ENCODE results near the gene RBFA. TPM values are rescaled to one million over a fixed set of nuclear protein-coding genes. Genes with fewer than 3 reads are reported as not detected.
"Not testable (repeated sequence)": the region's sequence is repeated elsewhere in the genome, so short reads cannot be mapped to it uniquely, and the experiment has no call there.

Gene RBFA, protein sequence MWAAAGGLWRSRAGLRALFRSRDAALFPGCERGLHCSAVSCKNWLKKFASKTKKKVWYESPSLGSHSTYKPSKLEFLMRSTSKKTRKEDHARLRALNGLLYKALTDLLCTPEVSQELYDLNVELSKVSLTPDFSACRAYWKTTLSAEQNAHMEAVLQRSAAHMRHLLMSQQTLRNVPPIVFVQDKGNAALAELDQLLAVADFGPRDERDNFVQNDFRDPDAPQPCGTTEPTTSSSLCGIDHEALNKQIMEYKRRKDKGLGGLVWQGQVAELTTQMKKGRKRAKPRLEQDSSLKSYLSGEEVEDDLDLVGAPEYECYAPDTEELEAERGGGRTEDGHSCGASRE
- 31.2 TPM for polyA plus RNA-seq (2013, experiment 1 of 2; ENCODE audit: insufficient read length)
- 26.6 TPM for polyA plus RNA-seq (2013, experiment 2 of 2; ENCODE audit: insufficient read length)

- peak; percentile 96 for DNase-seq
Observed at GRCh38 chr18:80034068-80034851, at the start of gene RBFA. TSS of gene RBFA (plus strand) at chr18:80034434. CDS start at chr18:80034496, 62 bp downstream.

DNA sequence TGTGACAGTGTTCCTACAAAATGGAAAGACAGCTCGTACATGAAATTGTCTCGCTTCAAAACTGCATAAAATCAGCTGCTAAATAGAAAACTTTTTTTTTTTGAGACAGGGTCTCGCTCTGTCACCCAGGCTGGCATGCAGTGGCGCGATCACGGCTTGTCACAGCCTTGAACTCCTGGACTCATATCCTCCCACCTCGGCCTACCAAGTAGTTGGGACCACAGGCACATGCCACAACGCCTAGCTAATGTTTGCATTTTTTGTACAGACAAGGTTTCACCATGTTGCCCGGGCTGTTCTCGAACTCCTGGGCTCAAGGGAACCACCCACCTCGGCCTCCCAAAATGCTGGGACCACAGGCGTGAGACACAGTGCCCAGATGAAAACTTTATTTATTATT, 49.1 kb upstream of the RBFA start:
- DNase-seq = no peak

DNA sequence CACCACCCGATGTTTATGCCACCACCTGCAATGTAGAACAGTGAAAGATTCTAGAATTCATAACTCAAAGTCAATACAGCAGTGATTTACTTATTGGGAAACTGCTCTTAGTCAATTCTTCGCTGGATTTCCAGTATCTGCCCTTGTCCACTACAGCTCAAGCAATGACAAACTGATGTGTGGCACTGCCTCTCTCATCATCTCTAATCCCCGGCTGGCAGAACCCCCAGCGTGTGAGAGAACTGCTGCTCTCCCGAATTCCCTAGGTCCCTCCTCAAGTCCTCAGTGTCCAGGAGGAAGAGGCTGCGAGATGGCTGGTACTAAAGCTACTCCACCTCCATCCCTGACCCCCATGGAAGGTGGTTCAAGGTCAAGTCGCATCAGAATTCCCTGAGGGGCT, 47.5 kb upstream of the RBFA start:
- DNase-seq = no peak

GRCh38 chr18:79987566-79987965, 46.7 kb upstream of the RBFA start:
- DNase-seq = peak; percentile 11

DNA sequence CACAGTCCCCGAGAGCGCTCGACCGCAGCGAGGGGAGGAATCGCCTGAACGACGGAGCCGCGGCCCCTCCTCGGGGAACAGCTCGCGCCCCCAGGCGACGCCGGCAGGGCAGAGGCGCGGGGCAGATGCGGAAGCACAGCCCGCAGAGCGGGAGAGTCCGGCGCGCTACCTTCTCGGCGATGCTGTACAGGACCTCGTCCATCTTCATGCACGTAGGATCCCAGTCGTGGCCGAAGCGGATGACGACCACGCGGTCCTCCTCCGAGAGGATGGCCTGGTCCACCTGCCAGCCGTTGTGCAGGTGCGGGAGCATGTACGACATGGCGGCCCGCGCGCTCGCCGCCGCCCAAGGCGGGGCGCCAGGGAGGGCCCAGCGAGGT, 46.2 kb upstream of the RBFA start:
- peak; percentile 47 for DNase-seq

GRCh38 chr18:79988451-79989194, 45.6 kb upstream of the RBFA start, which contains the start of gene TXNL4A:
TSS of gene TXNL4A (minus strand) at chr18:79988563. CDS start at chr18:79988392, 171 bp downstream.
- DNase-seq = peak; percentile 87

GRCh38 chr18:79989195-79989497, 45.1 kb upstream of the RBFA start:
- no peak for DNase-seq

- DNase-seq = no peak
Observed at GRCh38 chr18:79991494-79991893, 42.7 kb upstream of the RBFA start.

GRCh38 chr18:79999701-80000100, 34.5 kb upstream of the RBFA start:
- not testable (repeated sequence) for DNase-seq

DNA sequence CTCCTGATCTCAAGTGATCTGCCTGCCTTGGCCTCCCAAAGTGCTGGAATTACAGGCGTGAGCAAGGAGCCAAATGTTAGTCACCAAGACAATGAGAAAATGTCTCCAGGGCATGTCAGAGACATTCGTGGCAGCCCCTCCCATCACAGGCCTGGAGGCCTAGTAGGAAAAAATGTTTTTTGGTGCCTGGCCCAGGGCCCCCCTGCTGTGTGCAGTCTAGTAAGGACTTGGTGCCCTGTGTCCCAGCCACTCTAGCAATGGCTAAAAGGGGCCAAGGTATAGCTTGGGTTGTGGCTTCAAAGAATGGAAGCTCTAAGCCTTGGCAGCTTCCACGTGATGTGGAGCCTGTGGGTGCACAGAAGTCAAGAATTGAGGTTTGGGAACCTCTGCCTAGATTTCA, 33.4 kb upstream of the RBFA start:
- DNase-seq = no peak

- no peak for DNase-seq
Observed at GRCh38 chr18:80002468-80002867, 31.8 kb upstream of the RBFA start.

DNA sequence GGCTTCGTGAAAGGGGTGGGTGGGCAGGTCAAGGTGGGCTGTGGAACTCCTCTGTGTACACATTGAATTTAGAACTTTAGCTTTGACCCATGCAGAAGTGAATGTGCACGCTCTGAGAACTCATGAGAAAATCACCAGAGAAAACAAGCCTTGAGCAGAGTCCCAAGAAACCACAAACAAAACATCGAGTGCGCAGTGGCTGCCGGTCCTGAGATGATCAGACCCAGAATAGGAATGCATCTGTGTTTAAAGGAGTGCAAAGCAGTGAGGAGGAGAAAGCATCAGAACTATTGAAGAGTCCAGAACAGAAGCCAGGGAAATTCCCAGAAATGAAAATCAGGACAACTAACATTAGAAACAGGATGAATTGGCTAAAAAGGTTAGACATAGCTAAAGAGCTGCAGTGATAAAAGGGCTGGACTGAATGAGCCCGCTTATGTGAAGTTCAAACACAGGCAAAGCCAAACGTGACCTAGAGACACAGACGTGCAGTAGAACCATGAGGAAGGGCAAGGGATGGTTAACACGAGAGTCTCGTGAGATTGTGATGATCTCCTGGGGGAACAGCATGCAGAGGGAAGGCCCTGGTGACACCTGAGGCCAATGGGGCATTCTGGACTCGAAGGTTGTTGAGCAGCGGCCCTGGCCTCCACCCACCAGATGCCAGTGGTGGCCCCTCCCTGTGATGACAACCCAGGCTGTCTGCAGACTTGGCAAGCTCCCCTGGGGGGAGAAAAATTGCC, 29.5 kb upstream of the RBFA start:
- no peak for DNase-seq

- no peak for DNase-seq
Observed at GRCh38 chr18:80006724-80007123, 27.5 kb upstream of the RBFA start.

GRCh38 chr18:80009661-80010550, 24.3 kb upstream of the RBFA start:
- peak; percentile 96 for DNase-seq

DNA sequence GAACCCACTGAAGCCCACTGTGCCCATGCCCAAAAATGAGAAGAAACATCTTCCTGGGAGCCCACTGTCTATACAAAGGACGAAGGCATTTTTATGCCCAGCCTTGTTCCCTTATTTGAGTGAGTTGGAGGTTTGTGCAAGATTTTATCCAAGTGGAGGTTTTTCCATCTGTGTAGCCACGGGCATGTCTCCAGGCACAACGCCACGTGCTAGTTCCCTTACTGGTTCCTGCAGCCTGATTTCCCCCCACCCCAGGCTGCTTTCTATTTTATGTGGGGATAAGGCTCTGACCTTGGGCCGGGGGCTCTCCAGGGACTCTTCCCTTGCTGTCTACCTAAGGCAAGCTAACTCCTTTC, 23.7 kb upstream of the RBFA start:
- DNase-seq = no peak

DNA sequence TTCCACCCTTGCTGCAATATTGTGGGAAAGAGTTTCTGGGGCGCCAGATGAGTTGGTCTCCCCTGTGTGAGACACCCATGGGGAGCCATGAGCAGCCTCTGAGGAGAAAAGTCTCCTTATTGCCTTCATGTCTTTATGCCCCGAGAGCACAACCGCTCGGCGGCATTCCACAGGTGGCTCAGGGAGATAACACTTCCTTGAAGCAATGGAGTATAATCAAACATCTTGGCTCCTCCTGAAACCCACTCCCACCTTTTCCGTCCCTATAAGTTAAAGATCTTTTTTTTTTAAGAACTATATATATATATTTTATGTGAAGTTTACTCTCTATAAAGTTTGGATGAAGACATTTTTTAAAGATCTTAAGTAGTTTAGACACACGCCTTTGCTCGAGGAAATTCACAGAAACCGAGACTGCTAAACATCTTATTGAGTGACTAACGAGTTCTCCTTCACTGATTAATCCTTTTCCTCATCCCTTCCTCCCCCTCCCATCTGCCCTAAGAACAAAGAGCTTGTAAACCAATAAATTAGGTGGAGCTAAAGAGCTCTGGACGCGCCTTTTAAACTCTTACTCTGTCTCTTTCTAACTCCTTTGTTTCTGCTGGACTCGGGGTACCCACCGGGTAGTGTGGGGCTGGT, 22.6 kb upstream of the RBFA start:
- not testable (repeated sequence) for DNase-seq

DNA sequence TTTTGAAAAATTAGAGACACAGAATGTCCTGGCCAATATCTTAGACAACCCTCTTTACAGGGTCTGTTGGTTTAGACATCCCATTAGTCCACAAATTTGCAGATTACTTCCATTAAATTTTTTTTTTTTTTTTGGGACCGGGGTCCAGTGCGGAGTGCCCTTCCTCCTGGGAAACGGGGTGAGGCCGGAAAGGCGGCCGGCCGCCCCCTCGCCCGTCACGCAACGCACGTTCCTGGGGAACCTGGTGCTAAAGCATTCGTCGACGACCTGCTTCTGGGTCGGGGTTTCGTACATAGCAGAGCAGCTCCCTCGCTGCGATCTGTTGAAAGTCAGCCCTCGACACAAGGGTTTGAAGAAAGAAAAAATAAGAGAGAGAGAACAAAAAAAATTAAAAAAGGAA, 21.5 kb upstream of the RBFA start:
- DNase-seq = no peak

GRCh38 chr18:80022613-80023012, 11.6 kb upstream of the RBFA start:
- peak; percentile 20 for DNase-seq

- no peak for DNase-seq
Observed at GRCh38 chr18:80023173-80023572, 11.1 kb upstream of the RBFA start.

- no peak for DNase-seq
Observed at GRCh38 chr18:80026363-80026762, 7.9 kb upstream of the RBFA start.

- peak; percentile 77 for DNase-seq
Observed at GRCh38 chr18:80027719-80028118, 6.5 kb upstream of the RBFA start.

Measured in fibroblast of skin of back (primary cell).